Renal cortical epithelial cell (primary cell): Measurements from ENCODE around the gene CDC42BPA. TPM values are rescaled to one million over a fixed set of nuclear protein-coding genes. Genes with fewer than 3 reads are reported as not detected.
"Not testable (repeated sequence)": the region's sequence is repeated elsewhere in the genome, so short reads cannot be mapped to it uniquely, and the experiment has no call there.

Source experiments
- DNase-seq: peaks from one replicate; pipeline ENCODE4 v3.0.0-alpha.2; 2011; ENCODE audit warnings: low read depth
- total RNA-seq: library from RNA; depleted of rRNA; stranded (reverse); fragments of >200 nt; gene quantifications from 2 replicates; pipeline ENCODE4 v1.2.3, GENCODE V29; 2014

Gene CDC42BPA
- total RNA-seq, 1 donor from 2014 or later, result 63.5 TPM

- no peak for DNase-seq
These were observed 248.8 kb downstream of the CDC42BPA start for GRCh38 chr1:227069490-227069889.

DNA sequence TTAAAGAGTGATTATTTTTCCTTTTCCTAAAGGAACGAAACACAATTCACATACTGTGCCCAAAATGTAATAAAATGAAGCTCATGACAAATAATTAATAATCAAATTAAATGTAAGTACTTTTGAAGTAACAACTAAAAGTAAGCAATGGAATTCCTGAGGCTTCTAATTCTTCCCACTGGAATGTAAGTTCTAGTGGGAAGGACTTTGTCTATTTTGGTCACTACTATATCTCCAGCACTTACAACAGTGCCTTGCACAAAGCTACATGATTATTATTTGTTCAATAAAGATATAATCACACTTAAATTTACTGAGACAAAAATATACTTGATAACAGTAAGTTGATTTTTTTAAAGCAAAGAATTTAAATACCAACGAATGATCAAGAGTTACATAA is 249.4 kb downstream of the CDC42BPA start:
- peak; percentile 3 for DNase-seq

- no peak for DNase-seq
These were observed 251.3 kb downstream of the CDC42BPA start for GRCh38 chr1:227066999-227067398.

DNA sequence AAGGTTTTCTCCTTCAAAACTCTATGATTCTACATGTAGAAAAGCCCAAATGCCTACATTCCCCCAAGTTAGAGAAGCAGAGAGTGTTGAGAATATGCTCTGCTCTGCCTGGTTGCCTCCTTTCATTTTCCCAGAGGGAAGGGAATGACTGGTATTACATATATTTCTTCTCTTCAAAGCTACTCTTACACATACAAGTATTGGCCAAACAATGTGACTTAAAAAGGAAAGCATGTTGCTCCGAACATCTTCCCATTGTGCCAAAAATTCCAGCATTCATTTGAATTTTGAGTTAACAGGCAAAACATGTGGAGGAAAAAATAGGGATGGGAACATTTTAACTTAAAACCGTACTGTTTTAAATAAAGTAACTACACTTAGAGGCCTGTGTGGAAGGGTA is 253.0 kb downstream of the CDC42BPA start:
- no peak for DNase-seq

GRCh38 chr1:227062306-227062705 is 256.0 kb downstream of the CDC42BPA start:
- DNase-seq, result no peak

DNA sequence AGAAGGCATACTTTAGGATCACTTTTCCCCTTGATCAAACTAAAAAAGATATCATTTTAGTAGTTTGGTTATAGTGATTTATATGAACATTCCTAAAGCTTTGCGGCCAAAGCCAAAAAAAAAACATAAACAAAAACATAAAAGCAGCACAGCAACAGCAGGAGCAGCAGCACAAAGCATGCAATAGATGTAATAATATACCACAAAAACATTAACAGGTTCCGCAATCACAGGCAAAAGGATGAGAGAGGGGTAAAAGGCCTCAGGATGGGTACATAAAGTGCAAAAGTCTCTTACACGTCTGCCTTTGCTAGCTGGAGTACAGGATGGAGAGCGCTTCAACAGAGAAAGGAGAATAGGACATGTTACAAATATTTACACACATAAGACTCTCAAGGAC is 259.2 kb downstream of the CDC42BPA start:
- DNase-seq, result no peak

DNA sequence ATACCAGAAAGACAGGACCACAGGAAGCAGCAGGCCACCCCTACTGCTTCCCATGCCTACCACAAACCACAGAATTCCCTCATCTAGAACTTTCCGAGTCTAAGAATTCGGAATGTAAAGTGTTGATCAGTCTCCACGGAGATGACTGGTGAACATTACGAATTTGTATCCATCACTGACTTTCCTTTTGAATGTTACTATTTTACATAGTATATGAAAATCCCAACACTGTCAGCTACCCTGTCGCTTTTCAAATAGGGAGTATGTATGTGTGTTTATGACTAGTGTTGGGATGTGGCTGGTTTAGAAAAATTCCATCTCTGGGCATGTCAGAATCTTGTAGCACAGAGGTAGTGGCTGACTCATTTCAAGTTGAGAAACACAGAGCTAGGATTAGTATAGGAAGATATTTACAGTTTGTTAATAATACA is 260.0 kb downstream of the CDC42BPA start:
- DNase-seq, result peak; percentile 59

GRCh38 chr1:227049253-227049652 is 269.0 kb downstream of the CDC42BPA start:
- DNase-seq, result no peak

DNA sequence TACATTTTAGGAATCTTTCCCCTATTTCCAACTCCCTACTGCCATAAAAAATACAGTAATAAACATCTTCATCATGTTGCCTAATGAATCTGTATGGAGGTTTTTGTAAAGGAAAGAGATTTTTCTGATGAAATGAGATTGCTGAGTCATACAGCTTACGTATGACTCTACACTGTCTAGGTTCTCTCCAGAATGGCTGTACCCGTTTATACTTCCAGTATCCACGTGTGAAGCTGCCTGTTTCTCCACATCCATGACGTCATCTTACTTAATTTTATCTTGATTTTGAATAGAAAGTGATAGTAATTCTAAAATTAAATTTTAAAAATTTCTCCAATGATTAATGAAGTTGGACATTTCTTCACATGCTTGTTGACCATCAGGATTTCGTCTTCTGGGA is 274.5 kb downstream of the CDC42BPA start:
- DNase-seq, result peak; percentile 33

DNA sequence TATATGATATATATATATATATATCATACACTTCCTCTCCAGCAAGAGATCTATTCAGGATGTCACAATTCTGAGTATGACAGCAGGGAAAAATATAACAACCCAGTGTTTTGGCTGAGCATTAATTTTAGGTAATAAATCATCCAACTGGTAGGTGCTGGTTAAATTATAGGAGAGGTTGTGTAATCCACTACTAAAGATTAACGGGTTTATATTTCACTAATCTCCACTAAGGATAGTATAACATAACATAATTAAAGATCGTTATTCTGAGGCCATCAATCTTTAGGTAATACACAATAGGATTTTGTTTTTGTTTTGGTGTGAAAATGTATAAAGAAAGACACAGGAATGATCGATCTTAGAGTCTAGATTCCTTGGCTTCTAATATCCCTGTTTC is 276.0 kb downstream of the CDC42BPA start:
- DNase-seq, result no peak

- DNase-seq, result peak; percentile 29
These were observed 279.9 kb downstream of the CDC42BPA start for GRCh38 chr1:227038401-227038800.

DNA sequence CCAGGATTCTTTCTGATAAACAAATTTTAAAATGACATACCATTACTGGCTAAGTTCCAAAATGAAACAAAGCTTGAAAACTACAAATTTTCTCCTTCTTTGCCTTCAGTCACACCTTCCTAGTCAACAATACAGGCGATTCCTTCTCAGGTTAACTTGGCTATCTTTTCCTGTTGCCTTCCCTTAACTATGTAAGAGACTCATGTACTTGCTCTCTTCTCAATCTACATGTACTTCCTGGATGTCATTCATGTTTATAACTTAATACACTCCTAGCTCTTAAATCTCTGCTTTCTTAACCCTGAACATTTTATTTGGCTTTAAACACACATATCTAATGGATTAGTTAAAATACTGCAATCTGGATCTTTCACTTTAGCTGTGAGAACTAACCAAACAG is 281.2 kb downstream of the CDC42BPA start:
- DNase-seq, result no peak

- DNase-seq, result no peak
These were observed 283.0 kb downstream of the CDC42BPA start for GRCh38 chr1:227035316-227035715.

DNA sequence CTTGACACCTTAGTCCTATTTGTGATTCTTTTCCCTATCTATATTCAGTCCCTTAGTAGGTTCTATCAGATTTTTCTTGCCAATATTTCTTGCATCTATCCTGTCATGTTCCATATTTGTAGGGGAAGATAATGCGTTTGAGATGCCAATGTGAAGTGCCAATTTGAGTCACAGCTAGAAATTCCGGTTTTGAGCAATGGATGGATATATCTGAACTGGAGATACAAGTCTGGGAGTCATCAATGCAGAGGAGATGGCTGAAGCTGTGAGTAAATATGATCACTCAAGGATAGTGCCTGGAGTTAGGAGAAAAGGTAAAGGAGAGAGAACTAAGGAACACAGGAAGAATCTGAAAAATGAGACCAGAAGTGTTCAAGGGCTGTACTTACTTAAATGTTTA is 284.4 kb downstream of the CDC42BPA start:
- no peak for DNase-seq

DNA sequence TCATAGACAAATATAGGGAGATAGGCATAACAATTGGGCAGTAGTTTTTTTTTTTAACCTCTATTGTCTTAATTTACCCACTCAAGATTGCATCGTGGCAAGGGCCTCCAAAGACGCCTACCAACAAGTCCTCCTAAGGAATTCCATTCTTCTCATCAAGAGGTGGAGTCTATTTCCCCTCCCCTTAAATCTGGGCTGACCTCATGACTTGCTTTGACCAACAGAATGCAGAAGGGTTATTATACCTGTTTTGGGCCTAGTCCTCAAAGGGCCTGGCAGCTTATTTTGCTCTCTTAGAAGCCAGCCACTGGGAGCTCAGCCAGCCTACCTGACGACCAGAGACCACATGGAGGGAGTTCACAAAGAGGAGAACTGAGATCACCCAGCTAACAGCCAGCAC is 285.9 kb downstream of the CDC42BPA start:
- no peak for DNase-seq

GRCh38 chr1:227016990-227017389 is 301.3 kb downstream of the CDC42BPA start:
- no peak for DNase-seq

- DNase-seq, result peak; percentile 50
These were observed 307.6 kb downstream of the CDC42BPA start for GRCh38 chr1:227010645-227011044.

DNA sequence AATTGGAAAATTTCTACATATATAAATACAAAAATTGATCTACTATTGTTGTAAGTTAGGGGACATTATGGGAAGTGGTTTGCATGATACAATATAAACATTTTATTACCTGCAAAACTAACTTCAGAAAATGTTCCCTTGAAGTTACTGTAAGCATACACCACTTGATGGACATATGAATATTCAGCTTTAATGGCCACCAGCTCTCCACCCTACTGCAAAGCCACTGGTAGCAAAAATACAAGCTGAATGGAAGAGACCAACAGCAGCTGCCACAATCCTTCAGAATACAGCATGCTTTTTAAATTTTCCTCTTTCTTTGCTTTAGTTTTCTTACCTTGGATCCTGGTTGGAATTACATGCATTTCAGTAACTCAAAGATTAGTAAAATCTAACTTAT is 308.4 kb downstream of the CDC42BPA start:
- no peak for DNase-seq

DNA sequence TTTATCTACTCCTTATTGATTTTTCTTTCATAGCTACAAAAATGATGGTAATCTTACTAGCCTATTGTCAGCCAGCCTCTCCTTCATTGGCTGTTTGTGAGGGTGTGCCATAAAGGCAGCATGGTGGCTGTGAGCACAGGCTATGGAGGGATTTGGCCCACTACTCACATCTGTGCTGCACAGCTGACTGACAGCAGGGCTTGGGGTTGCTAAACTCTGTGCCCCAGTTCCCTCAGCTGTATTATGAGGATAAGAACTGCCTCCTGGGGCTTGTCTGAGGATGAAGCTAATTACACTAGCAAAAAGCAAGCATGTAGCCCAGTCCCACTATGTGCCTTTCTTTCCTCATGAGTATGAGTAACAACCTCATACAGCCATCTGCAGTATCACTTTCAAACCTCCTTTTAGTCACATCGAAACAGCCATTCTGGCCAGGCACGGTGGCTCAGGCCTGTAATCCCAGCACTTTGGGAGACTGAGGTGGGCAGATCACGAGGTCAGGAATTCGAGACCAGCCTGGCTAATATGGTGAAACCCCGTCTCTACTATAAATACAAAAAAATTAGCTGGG is 312.0 kb downstream of the CDC42BPA start:
- no peak for DNase-seq

DNA sequence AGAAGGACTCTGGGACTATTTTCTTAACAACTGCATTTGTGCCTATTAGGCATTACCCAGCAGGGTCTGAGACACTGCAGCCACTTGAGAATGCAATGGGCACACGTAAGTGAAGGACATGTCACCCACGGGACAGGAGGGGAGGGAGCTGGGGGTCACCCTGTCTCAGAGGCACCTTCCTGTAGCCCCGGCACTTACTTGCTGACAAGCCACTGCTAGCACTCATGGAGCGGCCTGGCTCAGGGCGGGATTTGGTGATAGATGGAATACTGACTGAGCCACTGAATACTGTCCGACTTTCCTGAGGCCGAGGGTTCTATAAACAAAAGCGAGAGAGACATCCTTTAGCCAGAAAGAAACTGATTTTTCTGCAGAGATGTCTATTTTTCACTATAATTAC is 313.5 kb downstream of the CDC42BPA start:
- no peak for DNase-seq

- DNase-seq, result no peak
These were observed 315.1 kb downstream of the CDC42BPA start for GRCh38 chr1:227003165-227003564.

DNA sequence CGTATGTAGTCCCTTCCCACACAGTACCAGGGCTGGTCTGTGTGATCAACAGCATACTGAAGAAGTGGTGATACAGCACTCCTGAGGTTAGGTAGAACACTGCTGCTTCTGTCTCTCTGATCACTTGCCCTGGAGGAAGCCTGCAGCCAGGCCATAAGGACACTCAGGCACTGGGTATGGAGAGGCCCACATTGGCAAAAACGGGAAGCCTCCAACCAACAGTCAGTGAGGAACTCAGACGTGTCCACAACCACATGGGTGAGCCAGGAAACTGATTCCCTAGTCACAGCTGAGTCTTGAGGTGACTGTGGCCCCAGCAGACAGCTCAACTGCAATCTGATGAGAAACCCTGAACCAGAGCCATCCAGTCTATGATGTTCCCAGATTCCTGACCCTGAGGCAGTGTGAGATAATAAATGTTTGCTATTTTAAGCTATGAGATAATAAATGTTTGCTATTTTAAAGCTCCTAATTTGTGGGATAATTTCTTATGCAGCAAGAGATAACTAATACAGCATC is 315.7 kb downstream of the CDC42BPA start:
- no peak for DNase-seq

GRCh38 chr1:226999579-226999978 is 318.7 kb downstream of the CDC42BPA start:
- DNase-seq, result not testable (repeated sequence)
